Spinal cord (tissue), 10 donors: ENCODE data around the gene FRY. TPM values are rescaled to one million over a fixed set of nuclear protein-coding genes. Genes with fewer than 3 reads are reported as not detected.

Source experiments
- DNase-seq, 6 donors: peaks; one replicate each; pipeline versions ENCODE4 v3.0.0 to v3.0.0-alpha.2; 2013 to 2015; ENCODE audit warnings: low spot score in 6 of 6, low read depth in 4 of 6
- H3K27ac ChIP-seq: one replicate; pipeline ENCODE4 v1.5.1; 2013; ENCODE audit warnings: low read depth, low read length, control low read depth
- H3K27me3 ChIP-seq: one replicate; pipeline ENCODE4 v1.6.1; 2013; ENCODE audit warnings: low read length; ENCODE audit not compliant: control insufficient read depth, insufficient read depth
- H3K36me3 ChIP-seq: one replicate; pipeline ENCODE4 v1.6.1; 2013; ENCODE audit warnings: low read length; ENCODE audit not compliant: control insufficient read depth, insufficient read depth
- H3K4me1 ChIP-seq: one replicate; pipeline ENCODE4 v1.6.1; 2013; ENCODE audit warnings: low read length; ENCODE audit not compliant: control insufficient read depth, insufficient read depth
- H3K4me3 ChIP-seq: one replicate; pipeline ENCODE4 v1.5.1; 2013; ENCODE audit warnings: low read depth, low read length, control low read depth
- H3K9me3 ChIP-seq: one replicate; pipeline ENCODE4 v1.6.1; 2013; ENCODE audit warnings: low read length; ENCODE audit not compliant: control insufficient read depth, insufficient read depth
- WGBS: methylation state at CpG from one replicate; pipeline ENCODE4 v1.1.5; 2013; ENCODE audit warnings: missing lambda C conversion rate; ENCODE audit not compliant: insufficient coverage; 5-methylcytosine and 5-hydroxymethylcytosine counted together
- polyA plus RNA-seq, 2 donors: library from polyadenylated mRNA; unstranded; fragments of 120-200 nt; gene quantifications; one replicate each; pipeline ENCODE4 v1.2.1, GENCODE V29; 2013; ENCODE audit not compliant: insufficient read length in 2 of 2
- total RNA-seq, 2 donors: library from RNA; depleted of rRNA in 1 of 2; stranded (reverse); fragments of 120-200 nt in 1 of 2; fragments of >200 nt in 1 of 2; gene quantifications; one replicate each; pipeline versions ENCODE4 v1.2.3 to v1.2.4, GENCODE V29; 2013 to 2014
- donor health status: healthy.

The FRY gene
- total and polyA plus RNA-seq, 4 donors = 55.9 to 97.8 (median 92.7) TPM

- 96% methylated on average over 6 of the region's 6 CpGs for WGBS
- no peaks in the 10 kb centered on the region for H3K27me3 ChIP-seq
- H3K27ac ChIP-seq = no peak overlapping the region
- H3K36me3 ChIP-seq = peaks cover 28% of the 10 kb centered on the region
- H3K4me3 ChIP-seq = no peak overlapping the region
- no peaks in the 10 kb centered on the region for H3K4me1 ChIP-seq
- DNase-seq = no peak
- no peaks in the 10 kb centered on the region for H3K9me3 ChIP-seq
Observed at GRCh38 chr13:32222046-32222676, 190.6 kb downstream of the FRY start.

- Histone ChIP-seq H3K4me3 (no peak overlapping the region), H3K27me3 (no peaks in the 10 kb centered on the region), H3K27ac (no peak overlapping the region), H3K4me1 (no peaks in the 10 kb centered on the region), H3K9me3 (no peaks in the 10 kb centered on the region), H3K36me3 (peaks cover 24% of the 10 kb centered on the region)
- DNase-seq = no peak
- 100% methylated on average over 2 of the region's 5 CpGs for WGBS
Observed at GRCh38 chr13:32224916-32225315, 193.3 kb downstream of the FRY start.

GRCh38 chr13:32225481-32225931 lies 193.9 kb downstream of the FRY start:
- Histone ChIP-seq H3K9me3 (no peaks in the 10 kb centered on the region), H3K27me3 (no peaks in the 10 kb centered on the region), H3K27ac (no peak overlapping the region), H3K4me3 (no peak overlapping the region), H3K36me3 (peaks cover 24% of the 10 kb centered on the region), H3K4me1 (no peaks in the 10 kb centered on the region)
- DNase-seq = no peak
- WGBS = 52% methylated on average over 3 of the region's 5 CpGs

GRCh38 chr13:32228330-32229041 lies 196.9 kb downstream of the FRY start:
- H3K27ac ChIP-seq = peak overlapping the region; percentile 40
- H3K4me1 ChIP-seq = peaks cover 5% of the 10 kb centered on the region
- no peaks in the 10 kb centered on the region for H3K9me3 ChIP-seq
- 70% methylated on average over 4 of the region's 5 CpGs for WGBS
- no peak overlapping the region for H3K4me3 ChIP-seq
- DNase-seq = peak in 1 of 6 donors; percentile 42
- H3K27me3 ChIP-seq = no peaks in the 10 kb centered on the region
- peaks cover 18% of the 10 kb centered on the region for H3K36me3 ChIP-seq

- Histone ChIP-seq H3K27me3 (no peaks in the 10 kb centered on the region), H3K4me1 (peaks cover 9% of the 10 kb centered on the region), H3K9me3 (no peaks in the 10 kb centered on the region), H3K27ac (no peak overlapping the region), H3K4me3 (no peak overlapping the region), H3K36me3 (peaks cover 24% of the 10 kb centered on the region)
- no CpG with 5 or more reads among the region's 3 CpGs for WGBS
- peak in 2 of 6 donors; percentile 65 to 87 for DNase-seq
Observed at GRCh38 chr13:32229443-32229842, 197.9 kb downstream of the FRY start.

GRCh38 chr13:32232263-32232662 lies 200.7 kb downstream of the FRY start:
- Histone ChIP-seq H3K4me1 (peaks cover 9% of the 10 kb centered on the region), H3K9me3 (no peaks in the 10 kb centered on the region), H3K36me3 (peaks cover 31% of the 10 kb centered on the region), H3K4me3 (no peak overlapping the region), H3K27ac (peak overlapping the region; percentile 72), H3K27me3 (no peaks in the 10 kb centered on the region)
- WGBS = 100% methylated on average over 1 of the region's 3 CpGs
- no peak for DNase-seq

GRCh38 chr13:32233062-32233461 lies 201.5 kb downstream of the FRY start:
- DNase-seq = peak in 5 of 6 donors; percentile 51 to 94 (median 76)
- H3K4me1 ChIP-seq = peaks cover 9% of the 10 kb centered on the region
- no peaks in the 10 kb centered on the region for H3K27me3 ChIP-seq
- no peaks in the 10 kb centered on the region for H3K9me3 ChIP-seq
- WGBS = 15% methylated on average over 2 of the region's 2 CpGs
- no peak overlapping the region for H3K4me3 ChIP-seq
- peaks cover 32% of the 10 kb centered on the region for H3K36me3 ChIP-seq
- peak overlapping the region; percentile 68 for H3K27ac ChIP-seq

- H3K27me3 ChIP-seq = no peaks in the 10 kb centered on the region
- peaks cover 9% of the 10 kb centered on the region for H3K4me1 ChIP-seq
- DNase-seq = no peak
- H3K36me3 ChIP-seq = peaks cover 35% of the 10 kb centered on the region
- WGBS = 90% methylated on average over 1 of the region's 2 CpGs
- H3K4me3 ChIP-seq = no peak overlapping the region
- H3K9me3 ChIP-seq = no peaks in the 10 kb centered on the region
- H3K27ac ChIP-seq = no peak overlapping the region
Observed at GRCh38 chr13:32234914-32235313, 203.3 kb downstream of the FRY start.

- H3K9me3 ChIP-seq = no peaks in the 10 kb centered on the region
- peaks cover 5% of the 10 kb centered on the region for H3K4me1 ChIP-seq
- DNase-seq = no peak
- 98% methylated on average over 4 of the region's 6 CpGs for WGBS
- H3K27ac ChIP-seq = no peak overlapping the region
- H3K36me3 ChIP-seq = peaks cover 38% of the 10 kb centered on the region
- H3K4me3 ChIP-seq = no peak overlapping the region
- H3K27me3 ChIP-seq = no peaks in the 10 kb centered on the region
Observed at GRCh38 chr13:32237681-32238080, 206.1 kb downstream of the FRY start.

GRCh38 chr13:32243695-32244094 lies 212.1 kb downstream of the FRY start:
- Histone ChIP-seq H3K4me3 (no peak overlapping the region), H3K36me3 (peaks cover 26% of the 10 kb centered on the region), H3K4me1 (peaks cover 3% of the 10 kb centered on the region), H3K27ac (no peak overlapping the region), H3K9me3 (no peaks in the 10 kb centered on the region), H3K27me3 (no peaks in the 10 kb centered on the region)
- no peak for DNase-seq
- WGBS = 87% methylated on average over 3 of the region's 5 CpGs
